SK-MEL-5 (cell line): ENCODE results near the gene TSSK3. TPM values are rescaled to one million over a fixed set of nuclear protein-coding genes. Genes with fewer than 3 reads are reported as not detected.

Experiments
- total RNA-seq: library from RNA; depleted of rRNA; stranded (reverse); fragments of >200 nt; shearing (Covaris generic); gene quantifications from 2 replicates; pipeline ENCODE4 v1.2.3, GENCODE V29; 2014; rRNA removed

The TSSK3 gene
- total RNA-seq, 1 experiment from 2014 or later = 2.6 TPM

Other genes starting within 250 kb of the TSSK3 start
- gene TXLNA, start 182.9 kb upstream of the TSSK3 start, total RNA-seq = 65.6 and 65.8 TPM in 2 replicates
- gene CCDC28B, start 161.9 kb upstream of the TSSK3 start, total RNA-seq = 8.6 and 12.2 TPM in 2 replicates
- gene IQCC, start 156.9 kb upstream of the TSSK3 start, total RNA-seq = 2.5 and 3.1 TPM in 2 replicates
- not detected in 2 replicates for gene DCDC2B, start 153.4 kb upstream of the TSSK3 start, total RNA-seq
- gene TMEM234, start 140.2 kb upstream of the TSSK3 start, total RNA-seq = 9.6 and 12.5 TPM in 2 replicates
- 554 and 565 TPM in 2 replicates for gene EIF3I, start 140.1 kb upstream of the TSSK3 start, total RNA-seq
- 45.5 and 50.6 TPM in 2 replicates for gene FAM167B, start 115.3 kb upstream of the TSSK3 start, total RNA-seq
- gene LCK, start 111.3 kb upstream of the TSSK3 start, total RNA-seq = not detected in 2 replicates
- 98.0 and 99.1 TPM in 2 replicates for gene HDAC1, start 70.5 kb upstream of the TSSK3 start, total RNA-seq
- 82.8 and 106 TPM in 2 replicates for gene MARCKSL1, start 26.3 kb upstream of the TSSK3 start, total RNA-seq
- gene FAM229A, start 54 bp upstream of the TSSK3 start, total RNA-seq = 0.74 and 0.85 TPM in 2 replicates
- gene BSDC1, start 31.9 kb downstream of the TSSK3 start, total RNA-seq = 40.7 and 46.8 TPM in 2 replicates
- 0.35 and 0.50 TPM in 2 replicates for gene ZBTB8B, start 102.5 kb downstream of the TSSK3 start, total RNA-seq
- gene ZBTB8A, start 176.9 kb downstream of the TSSK3 start, total RNA-seq = 3.2 and 3.7 TPM in 2 replicates